ENCODE measurements around the gene TRIM26.
A peak's percentile ranks its signal among the peaks of the same experiment; 100 is the strongest.

Gene TRIM26

GRCh38 chr6:30207619-30208295, 5.4 kb downstream of the TRIM26 start:
- no peak for DNase-seq

- DNase-seq, result no peak
These were observed 6.2 kb downstream of the TRIM26 start for GRCh38 chr6:30206799-30207618.

- DNase-seq, result no peak
These were observed 7.1 kb downstream of the TRIM26 start for GRCh38 chr6:30206152-30206551.

DNA sequence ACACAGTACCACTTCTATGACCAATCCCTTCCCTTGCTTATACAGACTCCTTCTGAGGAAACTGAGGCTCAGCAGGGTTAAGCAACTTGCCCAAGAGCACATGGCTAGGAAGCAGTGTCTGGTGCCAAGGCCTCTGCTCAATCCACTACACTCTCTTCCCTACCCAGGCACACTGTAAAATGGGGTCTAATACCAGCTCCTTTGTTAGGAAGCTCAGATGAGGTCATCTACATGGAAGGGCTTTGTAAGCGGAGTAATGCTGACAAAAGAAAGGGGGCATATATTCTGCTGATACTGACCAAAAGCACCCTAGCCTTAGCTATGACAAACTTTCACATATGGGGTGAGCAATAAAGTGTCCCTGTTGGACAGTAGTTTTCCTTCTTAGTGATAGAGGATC, 9.1 kb downstream of the TRIM26 start:
- no peak for DNase-seq

GRCh38 chr6:30202366-30202765, 10.8 kb downstream of the TRIM26 start:
- no peak for DNase-seq

GRCh38 chr6:30200551-30201281, 12.5 kb downstream of the TRIM26 start:
- DNase-seq, result no peak

DNA sequence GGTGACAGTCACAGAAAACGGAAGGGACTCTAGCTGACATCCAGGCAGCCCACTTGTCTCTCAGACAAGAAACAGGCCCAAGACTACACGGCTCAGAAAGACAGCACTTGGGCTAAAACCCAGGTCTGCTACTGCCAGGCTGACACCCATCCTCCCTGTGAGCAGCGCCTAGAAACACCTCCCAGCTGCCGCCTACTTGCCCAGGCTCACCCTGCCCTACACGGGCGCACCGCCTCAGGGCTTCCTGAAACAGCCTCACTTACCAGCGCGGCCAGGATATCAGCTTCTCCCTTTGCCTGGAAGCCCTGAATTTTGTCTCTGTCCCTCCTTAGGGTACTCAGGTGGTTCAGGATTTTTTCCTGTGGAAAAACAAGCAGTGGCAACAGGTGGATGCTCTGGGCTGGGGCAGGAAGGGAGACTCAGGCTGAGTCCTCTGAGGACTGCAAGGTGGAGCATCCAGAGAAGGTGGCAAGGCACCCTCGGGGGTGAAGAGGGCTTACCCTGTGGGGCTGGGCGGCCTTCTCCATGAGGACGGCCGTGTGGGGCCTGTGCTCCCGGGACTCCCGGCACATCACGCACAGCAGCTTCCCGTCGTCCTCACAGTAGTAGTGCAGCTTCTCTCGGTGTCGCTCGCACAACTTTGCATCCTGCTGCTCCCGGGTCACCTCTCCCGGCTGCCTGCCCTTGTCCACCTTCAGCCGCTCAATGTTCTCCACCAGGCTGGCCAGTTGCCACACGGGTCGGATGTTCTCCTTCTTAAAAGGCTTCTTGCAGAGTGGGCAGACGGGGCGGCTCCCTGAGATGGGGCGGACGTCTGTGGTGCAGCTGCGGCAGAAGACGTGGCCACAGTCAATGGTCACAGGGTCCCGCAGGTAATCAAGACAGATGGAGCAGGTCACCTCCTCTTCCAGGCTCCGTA, 14.8 kb downstream of the TRIM26 start:
- DNase-seq, result no peak

DNA sequence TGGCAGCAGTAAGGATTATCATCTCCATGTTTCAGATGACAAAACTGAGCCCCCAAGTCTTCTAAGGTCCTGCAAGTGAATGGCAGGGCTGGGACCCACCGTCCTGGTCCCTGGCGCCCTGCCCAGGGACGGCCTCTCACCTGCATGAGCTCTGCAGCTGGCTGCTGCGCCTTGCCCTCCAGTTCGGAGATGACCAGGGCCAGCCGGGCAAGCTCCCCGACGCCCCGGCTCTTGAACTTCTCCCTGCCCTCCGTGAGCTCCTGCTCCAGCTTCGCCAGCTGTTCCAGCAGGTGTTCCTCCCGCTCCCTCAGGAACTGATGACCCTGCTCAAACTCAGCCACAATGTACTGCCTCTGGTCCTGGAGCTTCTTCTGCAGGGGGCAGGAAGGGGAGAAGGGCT, 16.8 kb downstream of the TRIM26 start:
- DNase-seq, result no peak

- DNase-seq, result no peak
These were observed 17.3 kb downstream of the TRIM26 start for GRCh38 chr6:30195951-30196350.

- no peak for DNase-seq
These were observed 18.2 kb downstream of the TRIM26 start for GRCh38 chr6:30194797-30195690.

DNA sequence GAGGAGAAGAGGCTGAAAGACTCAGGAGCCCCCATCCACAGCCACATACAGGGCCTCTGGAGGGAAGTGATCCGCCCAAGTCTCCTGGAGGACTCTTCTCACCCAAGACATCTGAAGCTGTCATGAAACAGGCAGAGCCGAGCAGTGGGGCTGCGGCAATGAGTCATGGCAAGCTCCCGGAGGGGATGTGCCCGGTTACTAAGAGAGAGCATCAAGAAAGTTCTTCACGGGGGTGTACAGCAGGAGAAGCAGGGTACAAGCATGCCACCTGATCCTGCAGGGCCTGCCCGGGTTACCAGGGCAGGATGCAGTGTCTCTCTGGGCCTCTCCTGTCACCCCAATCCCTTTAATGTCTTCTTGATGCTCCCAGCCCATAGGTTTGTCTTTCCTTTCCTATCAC, 21.1 kb downstream of the TRIM26 start:
- DNase-seq, result no peak

DNA sequence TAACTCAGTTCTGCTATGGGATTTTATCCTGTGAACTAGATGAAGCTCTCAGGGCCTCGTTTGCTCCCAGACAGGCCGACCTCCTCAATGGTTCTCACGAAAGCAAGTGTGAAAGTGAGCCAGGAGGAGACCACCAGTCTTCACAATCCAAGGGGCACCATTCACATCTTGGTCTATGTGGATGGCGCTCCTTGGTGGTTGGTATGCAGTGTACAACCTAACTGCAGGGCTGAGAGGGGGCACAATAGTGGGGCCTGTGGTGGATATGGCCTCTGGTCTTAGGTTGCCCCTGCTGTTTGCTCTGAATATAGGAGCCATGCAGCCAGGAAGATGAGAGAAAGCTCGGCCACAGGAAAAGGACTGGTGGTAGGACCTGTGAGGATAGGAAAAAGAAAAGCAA, 24.7 kb downstream of the TRIM26 start:
- no peak for DNase-seq

DNA sequence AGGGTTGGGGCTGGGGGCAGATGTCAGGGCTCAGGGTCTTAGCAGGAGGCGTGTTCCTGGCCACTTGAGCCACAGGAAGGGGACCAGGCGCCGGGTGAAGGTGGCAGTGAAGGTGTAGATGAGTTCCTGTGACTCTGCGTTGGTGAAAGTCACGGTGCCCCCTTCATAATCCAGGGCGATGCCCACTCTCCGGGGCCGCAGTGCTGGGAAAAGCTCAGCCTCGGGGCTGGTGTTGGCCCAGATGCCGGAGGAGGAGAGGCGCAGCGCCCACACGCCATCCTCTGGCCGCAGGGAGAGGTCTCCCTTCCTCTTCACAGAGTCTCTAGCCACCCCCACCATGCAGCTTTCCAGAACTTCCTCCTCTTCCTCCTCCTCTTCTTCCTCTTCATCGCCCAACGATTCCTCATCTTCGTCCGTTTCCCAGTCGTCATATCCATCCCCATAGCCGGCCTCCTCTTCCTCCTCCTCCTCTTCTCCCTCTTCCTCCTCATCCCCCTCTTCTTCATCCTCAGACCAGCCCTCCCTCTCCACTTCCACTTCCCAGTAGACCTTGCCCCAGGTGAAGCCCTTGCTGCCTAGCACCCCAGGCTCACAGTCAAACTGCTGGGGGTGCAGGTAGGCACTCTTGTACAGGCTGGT, 27.2 kb downstream of the TRIM26 start:
- DNase-seq, result no peak

DNA sequence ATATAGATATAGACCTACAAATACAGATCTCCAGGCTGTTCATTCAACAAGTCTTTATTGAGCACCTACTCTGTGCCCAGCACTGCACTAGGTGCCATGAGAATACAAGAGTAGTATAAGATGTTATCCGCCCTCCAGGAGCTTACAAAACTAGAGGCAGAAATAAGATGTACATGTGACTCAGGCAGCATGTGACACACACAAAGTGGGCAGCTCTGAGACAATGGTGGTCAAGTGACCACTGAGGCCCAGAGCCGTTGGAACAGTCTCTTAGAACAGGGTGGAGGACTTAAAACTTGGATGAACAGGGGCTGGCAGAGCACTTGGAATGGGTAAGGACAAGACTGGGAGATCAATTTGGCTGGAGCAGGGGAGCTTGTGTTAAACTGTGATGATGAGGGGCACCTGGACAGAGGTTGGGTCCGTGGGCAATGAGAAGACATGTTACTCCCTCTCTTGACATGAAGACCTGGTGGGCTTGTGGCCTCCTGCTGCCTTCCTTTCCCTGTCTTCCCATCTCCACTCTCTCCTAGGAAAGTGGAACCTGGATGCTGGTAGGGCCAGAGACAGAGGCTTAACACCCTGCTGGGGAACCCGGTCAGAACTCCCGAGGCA, 28.7 kb downstream of the TRIM26 start:
- no peak for DNase-seq

DNA sequence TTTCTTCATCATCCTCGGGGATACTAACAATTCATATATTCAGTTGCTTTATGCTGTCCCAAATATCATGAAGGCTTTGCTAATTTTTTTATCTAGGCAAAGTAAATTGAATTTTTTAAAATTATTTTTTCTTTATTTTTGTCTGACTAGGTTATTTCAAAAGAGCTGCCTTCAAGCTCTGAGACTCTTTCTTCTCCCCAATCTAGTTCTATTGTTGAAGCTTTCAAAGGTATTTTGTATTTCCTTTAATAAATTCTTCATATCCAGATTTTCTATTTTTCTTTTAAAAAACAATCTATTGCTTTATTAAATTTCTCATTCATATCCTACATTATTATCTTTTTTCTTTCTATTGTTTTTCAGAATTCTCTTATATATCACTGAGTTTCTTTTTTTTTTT, 33.1 kb downstream of the TRIM26 start:
- DNase-seq, result no peak

DNA sequence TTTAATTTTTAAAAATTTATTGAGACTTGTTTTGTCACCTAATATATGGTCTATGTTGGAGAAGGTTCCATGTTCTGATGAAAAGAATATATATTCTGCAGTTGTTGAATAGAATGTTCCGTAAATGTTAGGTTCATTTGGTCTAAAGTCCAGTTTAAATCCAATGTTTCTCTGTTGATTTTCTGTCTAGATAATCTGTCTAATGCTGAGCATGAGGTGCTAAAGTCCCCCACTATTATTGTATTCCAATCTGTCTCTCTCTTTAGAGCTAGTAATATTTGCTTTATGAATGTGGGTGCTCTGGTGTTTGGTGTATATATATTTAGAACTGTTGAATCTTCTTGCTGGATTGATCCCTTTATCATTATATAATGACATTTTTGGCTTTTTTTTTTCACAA, 34.4 kb downstream of the TRIM26 start:
- DNase-seq, result no peak

DNA sequence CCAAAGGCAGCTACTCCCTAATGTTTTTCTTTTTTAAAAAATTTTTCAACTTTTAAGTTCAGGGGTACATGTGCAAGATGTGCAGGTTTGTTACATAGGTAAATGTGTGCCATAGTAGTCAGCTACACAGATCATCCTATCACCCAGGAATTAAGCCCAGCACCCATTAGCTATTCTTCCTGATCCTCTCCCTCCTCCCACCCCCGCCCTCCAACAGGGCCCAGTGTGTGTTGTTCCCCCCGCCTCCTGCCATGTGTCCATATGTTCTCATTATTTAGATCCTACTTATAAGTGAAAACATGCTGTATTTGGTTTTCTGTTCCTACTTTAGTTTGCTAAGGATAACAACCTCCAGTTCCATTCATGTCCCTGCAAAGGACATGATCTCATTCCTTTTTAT, 37.4 kb downstream of the TRIM26 start:
- DNase-seq, result no peak

DNA sequence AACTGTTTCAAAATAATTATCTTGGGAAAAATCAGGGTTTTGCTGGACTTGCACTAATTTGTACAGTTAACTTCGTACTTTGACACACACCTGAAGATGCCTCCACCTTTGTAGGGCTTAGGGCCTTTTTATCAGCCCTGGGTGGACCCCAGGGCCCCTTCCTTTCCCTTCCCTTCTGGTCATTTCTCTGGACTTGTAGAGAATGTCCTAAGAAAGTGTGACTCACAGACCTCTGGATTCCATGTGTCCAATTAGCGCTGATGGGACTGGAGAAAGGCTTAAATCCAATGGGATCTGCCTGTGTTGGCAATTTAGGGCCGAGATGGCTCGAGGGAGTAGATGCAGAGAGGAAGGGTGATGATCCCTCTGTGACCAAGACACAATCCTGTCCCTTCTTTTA, 40.5 kb downstream of the TRIM26 start:
- DNase-seq, result no peak

DNA sequence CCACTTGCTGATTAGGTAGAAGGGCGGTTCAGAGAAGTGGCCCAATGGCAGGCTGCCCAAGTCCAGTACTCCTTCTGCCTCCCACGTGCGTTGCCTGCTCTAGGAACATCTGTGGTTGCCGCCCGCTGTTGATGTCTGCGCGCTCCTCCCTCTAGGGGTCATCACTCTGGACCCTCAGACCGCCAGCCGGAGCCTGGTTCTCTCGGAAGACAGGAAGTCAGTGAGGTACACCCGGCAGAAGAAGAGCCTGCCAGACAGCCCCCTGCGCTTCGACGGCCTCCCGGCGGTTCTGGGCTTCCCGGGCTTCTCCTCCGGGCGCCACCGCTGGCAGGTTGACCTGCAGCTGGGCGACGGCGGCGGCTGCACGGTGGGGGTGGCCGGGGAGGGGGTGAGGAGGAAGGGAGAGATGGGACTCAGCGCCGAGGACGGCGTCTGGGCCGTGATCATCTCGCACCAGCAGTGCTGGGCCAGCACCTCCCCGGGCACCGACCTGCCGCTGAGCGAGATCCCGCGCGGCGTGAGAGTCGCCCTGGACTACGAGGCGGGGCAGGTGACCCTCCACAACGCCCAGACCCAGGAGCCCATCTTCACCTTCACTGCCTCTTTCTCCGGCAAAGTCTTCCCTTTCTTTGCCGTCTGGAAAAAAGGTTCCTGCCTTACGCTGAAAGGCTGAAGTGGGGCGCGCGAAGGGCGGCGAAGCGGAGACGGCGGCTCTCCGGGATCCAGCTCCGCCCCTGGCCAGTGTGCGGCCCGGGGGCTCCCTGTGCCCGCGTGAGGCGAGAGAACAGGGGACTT, 41.3 kb downstream of the TRIM26 start:
- peak; percentile 61 for DNase-seq
